ENCODE measurements around the gene CDH2. TPM values are rescaled to one million over a fixed set of nuclear protein-coding genes. Genes with fewer than 3 reads are reported as not detected.

The CDH2 gene
- total and polyA plus RNA-seq, 2 experiments from 2014 or later: 14.7 to 36.9 TPM

DNA sequence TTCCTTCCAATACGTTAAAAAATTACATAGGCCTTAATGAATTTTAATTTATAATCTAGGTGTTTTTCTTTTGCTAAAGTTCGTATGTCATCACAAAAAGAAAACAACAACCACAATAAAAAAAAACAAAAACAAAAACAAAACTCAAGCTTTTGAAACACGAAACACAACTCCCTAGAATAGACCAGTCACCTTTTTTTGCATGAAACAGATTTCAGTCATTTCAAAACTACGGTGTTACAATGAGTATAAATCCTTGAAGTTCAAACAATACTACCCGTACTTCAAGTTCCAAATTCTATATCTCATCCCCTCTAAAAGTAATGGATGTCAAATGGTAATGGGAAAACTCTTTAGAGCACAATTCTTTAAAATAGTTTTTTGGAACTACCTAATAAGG, 142.4 kb downstream of the CDH2 start (continued):
- TF ChIP-seq, protein P1, sequence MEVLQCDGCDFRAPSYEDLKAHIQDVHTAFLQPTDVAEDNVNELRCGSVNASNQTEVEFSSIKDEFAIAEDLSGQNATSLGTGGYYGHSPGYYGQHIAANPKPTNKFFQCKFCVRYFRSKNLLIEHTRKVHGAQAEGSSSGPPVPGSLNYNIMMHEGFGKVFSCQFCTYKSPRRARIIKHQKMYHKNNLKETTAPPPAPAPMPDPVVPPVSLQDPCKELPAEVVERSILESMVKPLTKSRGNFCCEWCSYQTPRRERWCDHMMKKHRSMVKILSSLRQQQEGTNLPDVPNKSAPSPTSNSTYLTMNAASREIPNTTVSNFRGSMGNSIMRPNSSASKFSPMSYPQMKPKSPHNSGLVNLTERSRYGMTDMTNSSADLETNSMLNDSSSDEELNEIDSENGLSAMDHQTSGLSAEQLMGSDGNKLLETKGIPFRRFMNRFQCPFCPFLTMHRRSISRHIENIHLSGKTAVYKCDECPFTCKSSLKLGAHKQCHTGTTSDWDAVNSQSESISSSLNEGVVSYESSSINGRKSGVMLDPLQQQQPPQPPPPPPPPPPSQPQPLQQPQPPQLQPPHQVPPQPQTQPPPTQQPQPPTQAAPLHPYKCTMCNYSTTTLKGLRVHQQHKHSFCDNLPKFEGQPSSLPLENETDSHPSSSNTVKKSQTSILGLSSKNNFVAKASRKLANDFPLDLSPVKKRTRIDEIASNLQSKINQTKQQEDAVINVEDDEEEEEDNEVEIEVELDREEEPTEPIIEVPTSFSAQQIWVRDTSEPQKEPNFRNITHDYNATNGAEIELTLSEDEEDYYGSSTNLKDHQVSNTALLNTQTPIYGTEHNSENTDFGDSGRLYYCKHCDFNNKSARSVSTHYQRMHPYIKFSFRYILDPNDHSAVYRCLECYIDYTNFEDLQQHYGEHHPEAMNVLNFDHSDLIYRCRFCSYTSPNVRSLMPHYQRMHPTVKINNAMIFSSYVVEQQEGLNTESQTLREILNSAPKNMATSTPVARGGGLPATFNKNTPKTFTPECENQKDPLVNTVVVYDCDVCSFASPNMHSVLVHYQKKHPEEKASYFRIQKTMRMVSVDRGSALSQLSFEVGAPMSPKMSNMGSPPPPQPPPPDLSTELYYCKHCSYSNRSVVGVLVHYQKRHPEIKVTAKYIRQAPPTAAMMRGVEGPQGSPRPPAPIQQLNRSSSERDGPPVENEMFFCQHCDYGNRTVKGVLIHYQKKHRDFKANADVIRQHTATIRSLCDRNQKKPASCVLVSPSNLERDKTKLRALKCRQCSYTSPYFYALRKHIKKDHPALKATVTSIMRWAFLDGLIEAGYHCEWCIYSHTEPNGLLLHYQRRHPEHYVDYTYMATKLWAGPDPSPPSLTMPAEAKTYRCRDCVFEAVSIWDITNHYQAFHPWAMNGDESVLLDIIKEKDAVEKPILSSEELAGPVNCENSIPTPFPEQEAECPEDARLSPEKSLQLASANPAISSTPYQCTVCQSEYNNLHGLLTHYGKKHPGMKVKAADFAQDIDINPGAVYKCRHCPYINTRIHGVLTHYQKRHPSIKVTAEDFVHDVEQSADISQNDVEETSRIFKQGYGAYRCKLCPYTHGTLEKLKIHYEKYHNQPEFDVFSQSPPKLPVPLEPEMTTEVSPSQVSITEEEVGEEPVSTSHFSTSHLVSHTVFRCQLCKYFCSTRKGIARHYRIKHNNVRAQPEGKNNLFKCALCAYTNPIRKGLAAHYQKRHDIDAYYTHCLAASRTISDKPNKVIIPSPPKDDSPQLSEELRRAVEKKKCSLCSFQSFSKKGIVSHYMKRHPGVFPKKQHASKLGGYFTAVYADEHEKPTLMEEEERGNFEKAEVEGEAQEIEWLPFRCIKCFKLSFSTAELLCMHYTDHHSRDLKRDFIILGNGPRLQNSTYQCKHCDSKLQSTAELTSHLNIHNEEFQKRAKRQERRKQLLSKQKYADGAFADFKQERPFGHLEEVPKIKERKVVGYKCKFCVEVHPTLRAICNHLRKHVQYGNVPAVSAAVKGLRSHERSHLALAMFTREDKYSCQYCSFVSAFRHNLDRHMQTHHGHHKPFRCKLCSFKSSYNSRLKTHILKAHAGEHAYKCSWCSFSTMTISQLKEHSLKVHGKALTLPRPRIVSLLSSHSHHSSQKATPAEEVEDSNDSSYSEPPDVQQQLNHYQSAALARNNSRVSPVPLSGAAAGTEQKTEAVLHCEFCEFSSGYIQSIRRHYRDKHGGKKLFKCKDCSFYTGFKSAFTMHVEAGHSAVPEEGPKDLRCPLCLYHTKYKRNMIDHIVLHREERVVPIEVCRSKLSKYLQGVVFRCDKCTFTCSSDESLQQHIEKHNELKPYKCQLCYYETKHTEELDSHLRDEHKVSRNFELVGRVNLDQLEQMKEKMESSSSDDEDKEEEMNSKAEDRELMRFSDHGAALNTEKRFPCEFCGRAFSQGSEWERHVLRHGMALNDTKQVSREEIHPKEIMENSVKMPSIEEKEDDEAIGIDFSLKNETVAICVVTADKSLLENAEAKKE (CRISPR knock-in tag; IDR thresholded peaks at IDR 0.05): no peak
- TF ChIP-seq CREB1 (CRISPR knock-in tag; IDR thresholded peaks at IDR 0.05; ENCODE audit: low read depth) (no peak), POLR2AphosphoS5 (IDR thresholded peaks at IDR 0.05; ENCODE audit: low read depth) (no peak)

DNA sequence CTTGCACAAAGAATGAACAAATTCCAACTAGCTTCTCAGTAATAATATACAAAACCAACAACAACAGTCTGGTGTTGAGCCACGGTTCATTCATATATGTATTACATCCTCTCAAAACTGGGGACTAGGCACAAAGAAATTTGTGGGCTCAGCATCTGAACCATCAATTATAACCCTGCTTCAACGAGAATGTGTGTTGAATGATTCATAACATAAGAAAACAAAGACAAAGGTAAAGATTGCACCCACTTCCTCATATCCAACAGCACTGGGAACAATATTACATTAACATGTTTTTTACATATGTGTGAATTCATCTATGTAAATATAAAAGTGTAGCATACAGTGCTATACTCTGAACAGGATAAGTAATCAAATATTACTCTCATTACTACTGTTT, 144.8 kb downstream of the CDH2 start:
- Histone ChIP-seq H3K27me3 (ENCODE audit: insufficient read depth) (no peaks in the 10 kb centered on the region), H3K4me2 (no peak overlapping the region), H2AFZ (no peak overlapping the region), H3K36me3 (ENCODE audit: insufficient read depth) (no peaks in the 10 kb centered on the region), H3F3A (replicated peaks; ENCODE audit: low read depth) (no peaks in the 10 kb centered on the region), H3K4me3 (no peak overlapping the region), H3K79me2 (replicated peaks; ENCODE audit: insufficient read depth) (no peaks in the 10 kb centered on the region), H4K20me1 (replicated peaks; ENCODE audit: insufficient read depth) (no peaks in the 10 kb centered on the region), H3K4me1 (ENCODE audit: insufficient read depth) (peaks cover 30% of the 10 kb centered on the region), H3K9me2 (ENCODE audit: insufficient read depth) (no peaks in the 10 kb centered on the region), H3K27ac (ENCODE audit: low read depth) (no peak overlapping the region)
- Mint-ChIP-seq H3K27ac (no peak overlapping the region), H3K4me3 (no peak overlapping the region), H3K4me1 (peaks cover 24% of the 10 kb centered on the region), H3K9me3 (no peaks in the 10 kb centered on the region), H3K36me3 (ENCODE audit: low read depth) (no peaks in the 10 kb centered on the region), H3K27me3 (ENCODE audit: insufficient read depth, low read depth, poor library complexity) (no peaks in the 10 kb centered on the region)
- DNase-seq (ENCODE audit: low spot score) (no peak), ATAC-seq (no peak)
- TF ChIP-seq CREB1 (CRISPR knock-in tag; IDR thresholded peaks at IDR 0.05; ENCODE audit: low read depth) (no peak), ZNF331 (CRISPR knock-in tag; IDR thresholded peaks at IDR 0.05; ENCODE audit: low read depth) (no peak), EZH2phosphoT487 (IDR thresholded peaks at IDR 0.05; ENCODE audit: unreplicated experiment) (no peak), EZH2 (IDR thresholded peaks at IDR 0.05; ENCODE audit: low read depth, unreplicated experiment) (no peak), POLR2AphosphoS5 (IDR thresholded peaks at IDR 0.05; ENCODE audit: low read depth) (no peak), NANOG (IDR thresholded peaks at IDR 0.05; ENCODE audit: borderline replicate concordance) (no peak)
- TF ChIP-seq, protein P1 (CRISPR knock-in tag; IDR thresholded peaks at IDR 0.05): no peak
- TF ChIP-seq, protein P2, sequence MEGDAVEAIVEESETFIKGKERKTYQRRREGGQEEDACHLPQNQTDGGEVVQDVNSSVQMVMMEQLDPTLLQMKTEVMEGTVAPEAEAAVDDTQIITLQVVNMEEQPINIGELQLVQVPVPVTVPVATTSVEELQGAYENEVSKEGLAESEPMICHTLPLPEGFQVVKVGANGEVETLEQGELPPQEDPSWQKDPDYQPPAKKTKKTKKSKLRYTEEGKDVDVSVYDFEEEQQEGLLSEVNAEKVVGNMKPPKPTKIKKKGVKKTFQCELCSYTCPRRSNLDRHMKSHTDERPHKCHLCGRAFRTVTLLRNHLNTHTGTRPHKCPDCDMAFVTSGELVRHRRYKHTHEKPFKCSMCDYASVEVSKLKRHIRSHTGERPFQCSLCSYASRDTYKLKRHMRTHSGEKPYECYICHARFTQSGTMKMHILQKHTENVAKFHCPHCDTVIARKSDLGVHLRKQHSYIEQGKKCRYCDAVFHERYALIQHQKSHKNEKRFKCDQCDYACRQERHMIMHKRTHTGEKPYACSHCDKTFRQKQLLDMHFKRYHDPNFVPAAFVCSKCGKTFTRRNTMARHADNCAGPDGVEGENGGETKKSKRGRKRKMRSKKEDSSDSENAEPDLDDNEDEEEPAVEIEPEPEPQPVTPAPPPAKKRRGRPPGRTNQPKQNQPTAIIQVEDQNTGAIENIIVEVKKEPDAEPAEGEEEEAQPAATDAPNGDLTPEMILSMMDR (conservative IDR thresholded peaks at IDR 0.05; ENCODE audit: low read depth in 2 of 2): no peak
